GM19372 (cell line): ENCODE measurements around the gene QPCTL.

ENCODE experiments used
- ATAC-seq: cut with Tn5 transposase; IDR thresholded peaks from one replicate; pipeline ENCODE4 v1.9.1; 2021; ENCODE audit warnings: mild to moderate bottlenecking, low read depth, moderate library complexity; ENCODE audit not compliant: unreplicated experiment

QPCTL gene

GRCh38 chr19:45692187-45693105 is at the start of gene QPCTL:
Gene QPCTL, plus strand, starts transcription at chr19:45692666. Its CDS starts 38 bp downstream, at chr19:45692704.
- peak; percentile 85 for ATAC-seq

GRCh38 chr19:45643024-45643926 is 49.2 kb upstream of the QPCTL start:
- no peak for ATAC-seq

- ATAC-seq: no peak
Measured at GRCh38 chr19:45643927-45644771, 48.3 kb upstream of the QPCTL start.

GRCh38 chr19:45645068-45645630 is 47.3 kb upstream of the QPCTL start:
- ATAC-seq: no peak

- peak; percentile 39 for ATAC-seq
Measured at GRCh38 chr19:45645631-45646344, 46.7 kb upstream of the QPCTL start.

- ATAC-seq: no peak
Measured at GRCh38 chr19:45646345-45646698, 46.1 kb upstream of the QPCTL start.

- no peak for ATAC-seq
Measured at GRCh38 chr19:45650722-45651121, 41.7 kb upstream of the QPCTL start.

- no peak for ATAC-seq
Measured at GRCh38 chr19:45653634-45654033, 38.8 kb upstream of the QPCTL start.

- no peak for ATAC-seq
Measured at GRCh38 chr19:45655073-45655472, 37.4 kb upstream of the QPCTL start.

GRCh38 chr19:45657520-45658167 is 34.8 kb upstream of the QPCTL start:
- no peak for ATAC-seq

- ATAC-seq: no peak
Measured at GRCh38 chr19:45659096-45659729, 33.3 kb upstream of the QPCTL start.

- ATAC-seq: no peak
Measured at GRCh38 chr19:45660636-45661035, 31.8 kb upstream of the QPCTL start.

- ATAC-seq: no peak
Measured at GRCh38 chr19:45663800-45664199, 28.7 kb upstream of the QPCTL start.

- no peak for ATAC-seq
Measured at GRCh38 chr19:45664575-45664974, 27.9 kb upstream of the QPCTL start.

GRCh38 chr19:45667620-45668341 is 24.7 kb upstream of the QPCTL start, which contains the start of gene GIPR:
Gene GIPR, plus strand, starts transcription at chr19:45668221. Its CDS starts 1,300 bp downstream, at chr19:45669521.
- ATAC-seq: no peak

GRCh38 chr19:45668342-45668871 is 24.1 kb upstream of the QPCTL start:
- no peak for ATAC-seq

GRCh38 chr19:45670670-45671453 is 21.6 kb upstream of the QPCTL start:
- ATAC-seq: peak; percentile 48
